ENCODE data around the gene MGAT5.
A peak's percentile ranks its signal among the peaks of the same experiment; 100 is the strongest.
"Not testable (repeated sequence)": the region's sequence is repeated elsewhere in the genome, so short reads cannot be mapped to it uniquely, and the experiment has no call there.

MGAT5 gene

DNA sequence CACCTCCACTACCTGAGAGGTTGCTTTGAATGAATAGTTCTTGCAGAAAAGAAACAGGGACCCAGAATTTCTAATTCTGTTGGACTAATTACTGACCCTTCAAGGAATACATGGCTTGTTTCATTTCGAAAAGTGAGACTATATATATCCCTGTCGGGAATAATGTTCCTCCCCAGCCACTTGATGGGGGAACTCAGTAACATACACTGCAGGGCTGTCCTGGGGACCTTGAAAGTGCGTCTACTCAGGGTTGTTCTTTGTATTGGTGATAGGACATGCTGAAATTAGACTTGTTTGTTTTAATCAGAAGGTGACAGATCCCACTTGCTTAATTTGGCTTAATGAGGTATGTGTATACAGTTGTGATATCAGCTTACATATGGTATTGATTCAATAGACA is 25.5 kb downstream of the MGAT5 start:
- DNase-seq = no peak

DNA sequence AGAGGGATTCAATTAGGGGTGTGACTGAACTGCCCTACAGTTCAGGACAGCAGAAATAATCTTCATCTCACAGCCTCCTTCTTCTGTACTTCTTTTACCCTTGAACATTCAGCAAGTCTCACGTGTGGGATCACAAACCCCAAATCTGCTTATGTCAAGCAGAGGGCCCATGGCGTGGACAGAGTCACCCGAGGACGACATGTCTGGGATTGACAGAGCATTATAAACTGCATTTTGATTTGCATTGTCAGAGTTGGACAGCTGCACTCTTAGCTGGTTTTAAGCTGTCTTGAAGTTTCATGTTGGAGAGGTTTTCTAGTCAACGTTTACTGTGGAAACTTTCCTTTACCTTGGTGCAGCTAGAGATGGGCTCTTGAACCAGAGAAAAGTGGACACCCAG is 26.4 kb downstream of the MGAT5 start:
- no peak for DNase-seq

DNA sequence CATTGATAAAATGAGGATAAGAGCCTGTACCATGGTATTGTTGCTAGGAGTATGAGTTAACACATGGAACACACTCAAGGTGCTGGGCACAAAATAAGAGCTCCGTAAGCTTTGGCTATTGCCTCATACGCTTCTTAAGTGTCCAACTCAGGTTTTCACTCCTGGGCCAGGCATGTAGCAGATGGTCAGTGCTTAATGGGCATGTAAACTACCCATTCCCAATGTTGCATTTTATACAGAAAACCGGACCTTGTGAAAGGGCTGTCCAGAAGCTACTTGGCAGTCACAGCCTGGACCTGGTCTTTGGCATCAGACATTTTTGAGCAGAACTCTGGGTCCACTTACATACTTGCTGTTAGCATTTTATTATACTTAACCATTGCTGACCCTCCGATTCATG is 26.9 kb downstream of the MGAT5 start:
- no peak for DNase-seq

DNA sequence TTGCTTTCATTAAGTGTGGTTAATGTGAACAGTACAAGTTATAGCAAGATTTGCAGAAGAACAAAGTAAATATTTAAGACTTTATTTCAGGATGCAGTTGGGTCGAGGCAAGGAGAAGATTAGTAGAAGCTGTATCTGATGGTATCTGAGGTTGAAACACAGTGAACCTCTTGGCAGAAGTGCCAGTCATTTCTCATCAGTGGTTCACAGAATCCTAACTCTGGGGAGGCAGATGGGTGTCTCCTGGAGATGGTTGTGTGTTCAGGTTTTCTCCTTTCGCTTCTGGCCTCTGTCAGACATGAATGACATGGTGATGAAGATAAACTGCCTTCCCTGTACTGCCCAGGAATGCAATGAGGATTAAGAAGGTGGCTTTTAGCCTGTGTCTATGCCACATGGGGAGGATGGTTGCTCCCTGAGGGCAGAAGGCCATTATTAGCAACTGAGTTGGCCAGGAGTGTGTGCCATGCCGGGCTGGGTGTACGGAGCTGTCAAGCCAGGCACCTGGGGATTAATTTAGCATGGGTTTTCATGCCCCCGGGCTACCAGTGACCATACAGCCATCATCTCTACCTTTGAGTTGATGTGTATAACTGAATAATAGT is 28.0 kb downstream of the MGAT5 start:
- no peak for DNase-seq

DNA sequence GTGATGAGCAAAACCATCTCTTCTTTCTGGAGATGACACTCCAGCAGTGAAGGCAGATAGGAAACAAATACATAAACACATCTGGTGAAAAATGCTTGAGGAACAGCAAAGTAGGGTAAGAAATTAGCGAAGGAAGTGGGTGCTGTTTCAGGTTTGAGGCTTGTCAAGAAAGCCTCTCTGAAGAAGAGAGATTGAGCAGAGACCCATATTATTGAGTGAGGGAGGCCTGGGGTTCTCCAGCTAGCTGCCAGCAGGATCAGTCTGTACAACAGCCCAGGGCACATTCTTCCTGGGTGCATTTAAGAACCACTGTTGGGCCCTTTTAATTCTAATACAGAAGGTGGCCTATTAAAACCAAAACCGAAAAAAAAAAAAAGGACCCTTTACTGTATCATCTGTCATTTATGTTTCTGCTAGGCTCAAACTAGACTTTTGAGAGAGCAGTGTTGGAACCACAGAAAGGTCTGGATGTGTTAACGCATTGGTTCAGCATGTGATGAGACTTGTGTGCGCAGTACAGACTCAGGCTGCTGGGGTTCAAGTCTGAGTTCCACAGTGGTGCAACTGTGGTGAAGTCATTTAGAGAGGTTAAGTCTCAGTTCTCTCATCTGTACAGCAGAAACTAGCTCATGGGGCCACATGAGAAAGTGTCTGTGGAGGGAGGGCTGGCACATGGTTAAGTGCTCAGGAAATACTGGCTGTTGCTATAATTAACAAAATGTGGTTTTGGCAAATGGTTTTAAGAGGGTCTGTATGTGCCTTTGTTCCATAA is 28.9 kb downstream of the MGAT5 start:
- peak; percentile 32 for DNase-seq

DNA sequence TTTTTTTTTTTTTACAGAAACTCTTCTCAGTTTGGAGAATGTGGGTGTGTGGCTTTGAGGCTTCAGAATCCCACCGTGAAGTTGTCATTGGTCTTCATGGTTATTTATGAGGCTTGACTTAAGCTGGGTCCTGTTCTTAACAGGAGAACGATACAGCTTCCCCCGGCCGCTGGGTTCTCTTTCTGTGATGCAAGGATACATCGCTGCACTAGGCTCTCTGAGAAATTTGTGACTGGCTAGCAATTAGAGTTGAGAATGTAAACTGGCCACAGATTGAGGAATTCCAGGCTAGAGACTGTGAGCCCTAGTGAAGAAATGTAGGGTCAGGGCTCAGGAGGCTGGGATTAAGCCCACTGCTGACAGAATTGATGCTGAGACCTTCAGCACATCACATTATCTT is 29.8 kb downstream of the MGAT5 start:
- no peak for DNase-seq

DNA sequence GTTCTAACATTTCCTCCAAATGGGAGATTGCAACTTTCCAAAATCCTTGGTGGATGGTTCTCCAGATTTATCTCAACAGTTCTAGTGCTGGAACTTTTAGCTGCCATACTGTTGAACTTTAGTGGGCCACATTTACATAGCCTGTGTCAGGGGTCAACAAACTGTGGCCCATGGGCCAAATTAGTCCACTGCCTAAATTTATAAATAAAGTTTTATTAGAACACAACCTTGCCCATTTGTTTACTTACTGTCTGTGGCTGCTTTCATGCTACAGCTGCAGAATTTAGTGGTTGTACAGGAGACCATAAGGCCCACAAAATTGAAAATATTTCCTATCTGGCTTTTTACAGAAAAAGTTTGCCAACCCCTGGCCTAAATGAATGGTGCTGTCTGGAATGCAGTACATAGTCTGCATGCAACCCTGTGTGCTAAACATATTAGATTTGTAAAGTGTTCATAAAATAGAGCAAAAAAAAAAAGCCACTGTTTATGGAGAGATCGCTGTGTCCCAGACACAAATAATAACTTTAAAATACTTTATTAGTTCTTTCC is 30.3 kb downstream of the MGAT5 start:
- no peak for DNase-seq

DNA sequence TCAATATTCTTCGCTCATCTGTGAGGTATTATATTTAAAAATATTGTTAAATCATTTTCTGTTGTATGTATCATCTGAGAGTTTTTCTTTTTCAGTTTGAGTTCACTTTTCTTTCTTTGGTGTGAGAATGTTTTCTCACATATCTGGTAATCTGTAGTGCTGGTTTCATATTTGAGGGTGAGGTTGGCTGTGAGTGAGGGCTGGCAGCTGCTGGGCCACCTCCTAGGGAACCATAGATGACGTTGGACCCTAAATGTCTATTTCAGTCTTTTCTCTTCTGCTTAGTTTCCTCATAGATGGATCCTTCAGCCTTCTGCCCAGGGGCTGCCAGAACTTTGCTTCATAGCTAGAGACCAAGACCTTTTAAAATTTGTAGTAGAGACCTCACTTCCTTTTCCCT is 33.5 kb downstream of the MGAT5 start:
- DNase-seq = no peak

DNA sequence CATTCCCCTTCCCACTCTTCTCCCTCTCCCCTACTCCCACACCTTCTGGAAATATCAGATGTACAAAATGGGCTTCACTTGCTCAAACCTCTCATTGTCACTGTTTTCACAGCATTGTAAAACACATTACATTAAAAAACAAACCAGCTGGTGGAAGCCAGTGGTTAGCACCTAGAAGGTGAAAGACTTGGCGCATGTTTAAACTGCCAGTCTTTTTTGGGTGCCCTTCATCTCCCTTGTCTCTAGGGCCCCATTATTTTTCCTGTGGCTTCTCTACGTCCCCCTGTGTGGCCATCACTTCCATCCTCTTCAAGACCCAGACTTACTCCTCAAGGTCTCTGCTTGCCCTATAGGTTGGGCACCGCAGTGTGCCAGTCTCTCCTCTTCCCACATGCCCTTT is 34.9 kb downstream of the MGAT5 start:
- peak; percentile 22 for DNase-seq

DNA sequence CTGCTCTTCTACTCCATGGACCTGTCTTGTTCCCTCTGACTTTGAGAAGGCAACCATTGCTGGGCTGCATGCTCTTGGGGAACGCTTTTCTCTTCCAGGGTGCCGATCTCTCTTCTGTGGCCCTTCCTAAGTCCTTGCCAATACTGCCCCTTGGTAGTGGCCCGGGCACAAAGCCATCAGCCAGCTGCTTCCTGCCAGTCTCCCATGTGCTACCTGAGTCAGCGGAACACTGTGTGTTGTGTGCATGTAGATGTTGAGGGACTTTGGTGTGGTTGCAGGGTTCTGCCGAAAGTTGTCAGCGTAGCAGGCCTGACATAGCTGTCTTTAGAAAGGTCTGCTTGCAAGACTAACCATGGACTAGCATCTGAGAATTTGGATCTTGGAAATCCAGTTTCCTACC is 35.4 kb downstream of the MGAT5 start:
- no peak for DNase-seq

DNA sequence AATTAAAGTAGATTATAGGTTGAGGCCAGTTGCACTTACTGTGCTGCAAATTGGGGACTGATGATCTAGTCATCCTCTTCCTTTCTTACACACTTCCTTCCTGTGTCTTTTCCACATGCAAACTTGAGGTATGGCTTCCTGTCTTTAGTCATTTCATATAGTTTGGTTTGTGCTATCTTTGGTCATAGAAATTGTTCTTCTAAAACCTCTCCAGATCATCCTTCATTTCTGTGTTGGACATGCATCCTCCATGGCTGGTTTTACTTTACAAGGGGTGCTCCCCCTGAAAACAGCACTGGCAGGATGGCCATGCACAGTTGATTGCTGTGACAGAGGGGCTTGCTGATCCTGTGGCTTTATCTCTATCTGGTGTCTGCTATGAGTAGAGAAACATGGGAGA is 36.5 kb downstream of the MGAT5 start:
- DNase-seq = peak; percentile 26

DNA sequence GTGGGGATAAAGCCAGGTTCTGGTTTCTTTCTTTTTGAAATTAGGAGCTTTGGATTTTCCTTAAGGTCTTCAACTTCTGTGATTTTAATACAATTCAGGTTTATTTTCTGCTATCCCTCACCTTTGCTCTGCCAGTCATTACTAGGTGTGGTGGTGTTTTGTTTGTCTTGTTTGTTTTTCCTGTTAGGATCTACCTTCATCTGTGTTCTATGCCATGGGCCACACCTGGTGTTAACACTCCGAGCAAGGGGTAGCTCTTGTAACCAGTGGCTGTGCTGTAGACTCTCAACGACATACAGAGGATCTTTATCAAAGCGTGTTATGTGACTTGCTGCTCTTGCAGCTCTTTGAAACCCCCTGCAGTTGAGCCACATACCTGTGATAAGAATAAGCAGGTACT is 38.6 kb downstream of the MGAT5 start:
- DNase-seq = no peak

DNA sequence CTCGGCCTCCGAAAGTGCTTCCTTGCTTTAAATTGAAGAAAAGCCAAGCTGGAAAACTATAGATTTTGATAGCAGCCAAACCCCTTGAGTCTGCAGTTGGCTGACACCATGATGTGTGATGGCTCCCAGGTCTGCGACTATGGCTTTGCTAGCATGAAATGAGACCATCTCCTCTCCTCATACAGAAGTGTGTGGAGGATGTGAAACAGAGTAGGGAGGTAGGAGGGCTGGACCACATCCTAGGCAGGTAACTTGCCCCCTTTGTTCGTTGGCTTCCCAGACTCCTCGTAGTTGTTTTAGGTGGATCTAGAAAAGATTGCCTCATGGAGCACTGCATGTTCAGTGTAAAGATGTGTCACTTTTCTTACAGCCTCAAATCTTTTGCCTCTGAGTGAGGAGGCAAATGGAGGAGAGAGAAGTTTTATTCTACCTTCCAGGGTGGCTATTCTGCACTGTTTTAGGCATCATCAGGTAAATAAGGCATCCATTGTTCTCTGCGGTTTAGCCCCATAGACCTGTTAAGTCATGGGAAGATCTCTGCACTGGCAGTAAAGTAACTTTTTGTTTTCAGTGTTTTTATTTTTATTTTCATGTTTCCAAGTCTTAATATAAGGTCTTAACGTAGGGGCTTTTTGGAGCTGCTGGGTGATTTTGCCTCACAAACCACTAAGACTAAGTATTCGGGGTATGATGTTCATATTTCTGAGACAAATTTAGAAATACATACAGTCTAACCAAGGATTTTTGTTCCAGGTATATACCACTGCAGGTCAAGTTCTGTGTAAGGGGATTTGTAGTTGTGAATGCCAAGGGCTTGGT is 40.1 kb downstream of the MGAT5 start:
- DNase-seq = no peak

DNA sequence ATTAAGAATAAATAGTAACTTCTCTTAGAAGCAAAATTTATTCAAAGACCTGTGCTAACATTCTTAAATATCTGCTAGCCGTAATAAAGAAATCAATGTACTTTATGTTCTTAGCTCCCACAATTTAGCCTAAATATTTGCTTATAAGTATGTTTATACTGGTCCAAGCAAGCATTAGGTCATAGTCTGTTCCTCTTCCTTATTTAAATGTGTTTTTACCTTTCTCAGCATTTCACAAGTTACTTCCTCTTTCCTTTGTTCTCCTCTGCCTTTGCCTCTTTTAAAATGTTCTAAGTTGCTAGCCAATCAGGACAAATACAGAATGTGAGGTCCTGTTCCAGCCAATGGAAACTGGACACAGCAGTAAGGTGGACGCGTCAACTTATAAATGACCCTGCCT is 40.7 kb downstream of the MGAT5 start:
- not testable (repeated sequence) for DNase-seq

DNA sequence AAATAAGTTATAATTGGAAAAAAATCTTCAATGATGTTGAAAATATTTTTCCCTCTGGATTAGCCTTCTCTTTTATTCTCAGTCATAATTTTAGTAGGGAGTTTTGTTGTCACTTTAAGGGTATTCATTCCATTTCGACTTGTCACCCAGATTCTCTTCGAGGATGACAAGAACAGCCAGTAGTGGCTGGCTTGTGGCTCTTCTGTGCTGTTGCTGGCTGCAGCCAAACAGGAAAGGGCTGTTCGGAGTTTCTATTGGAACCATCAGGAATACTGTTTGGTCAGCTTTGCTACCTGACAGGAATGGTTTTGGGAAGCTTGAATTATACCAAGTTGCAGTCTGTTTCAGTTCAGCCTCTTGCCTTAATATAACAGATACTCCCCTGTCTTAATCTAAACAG is 41.6 kb downstream of the MGAT5 start:
- DNase-seq = no peak

DNA sequence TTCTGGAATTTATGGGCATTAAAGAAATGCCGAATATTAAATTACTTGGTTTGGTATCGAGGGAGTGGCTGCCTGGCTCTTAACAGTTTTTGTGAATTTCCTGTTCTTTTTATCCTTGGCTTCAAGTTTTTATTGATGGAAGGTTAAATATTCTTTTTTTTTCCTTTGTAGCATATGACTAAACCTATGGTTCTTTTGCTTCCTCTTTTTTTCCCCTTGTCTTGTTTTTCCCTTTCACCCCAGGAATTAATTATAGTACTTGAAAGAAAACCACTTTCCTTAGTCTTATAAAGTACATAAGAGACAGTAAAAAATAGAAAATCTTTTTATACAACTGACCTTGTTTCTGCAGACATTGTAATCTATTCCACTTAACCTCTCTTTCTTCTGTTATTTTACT is 42.4 kb downstream of the MGAT5 start:
- DNase-seq = no peak

DNA sequence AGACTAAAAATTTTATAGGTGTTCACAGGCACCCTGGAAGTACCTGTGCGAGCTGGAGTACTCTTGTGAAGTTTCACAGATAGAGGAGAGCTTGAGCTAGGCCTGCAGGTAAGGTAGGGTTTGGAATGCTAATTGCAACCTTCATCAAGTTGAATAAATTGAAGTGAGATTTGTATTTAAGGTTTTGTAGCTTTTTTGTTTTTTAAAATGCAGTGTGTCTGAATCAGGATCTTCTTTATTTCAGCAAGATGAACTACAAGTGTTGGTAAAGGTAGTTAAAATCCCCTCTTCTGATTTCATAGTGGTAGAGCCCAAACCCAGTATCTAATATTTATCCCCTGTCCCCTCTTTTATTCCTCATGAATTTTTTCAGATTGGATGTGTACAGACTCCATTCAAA is 45.5 kb downstream of the MGAT5 start:
- DNase-seq = no peak

DNA sequence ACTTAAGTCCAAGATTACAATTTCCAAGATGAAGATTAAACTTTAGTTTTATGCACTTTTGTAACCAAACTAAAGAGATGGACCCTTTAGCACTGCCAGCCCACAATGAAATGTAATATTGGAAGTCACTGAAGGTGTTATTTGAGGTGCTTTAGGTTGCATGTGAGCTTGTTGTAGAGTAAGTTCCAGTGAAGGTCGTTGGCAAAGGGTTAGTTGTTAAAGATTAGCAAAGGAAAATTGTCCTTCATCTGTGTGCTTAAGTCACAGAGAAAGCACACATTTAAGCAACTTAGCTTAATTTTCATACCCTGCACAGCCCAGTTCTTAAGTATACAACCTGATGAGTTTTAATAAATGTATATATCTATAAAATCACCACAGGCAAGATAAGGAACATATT is 46.7 kb downstream of the MGAT5 start:
- DNase-seq = no peak

DNA sequence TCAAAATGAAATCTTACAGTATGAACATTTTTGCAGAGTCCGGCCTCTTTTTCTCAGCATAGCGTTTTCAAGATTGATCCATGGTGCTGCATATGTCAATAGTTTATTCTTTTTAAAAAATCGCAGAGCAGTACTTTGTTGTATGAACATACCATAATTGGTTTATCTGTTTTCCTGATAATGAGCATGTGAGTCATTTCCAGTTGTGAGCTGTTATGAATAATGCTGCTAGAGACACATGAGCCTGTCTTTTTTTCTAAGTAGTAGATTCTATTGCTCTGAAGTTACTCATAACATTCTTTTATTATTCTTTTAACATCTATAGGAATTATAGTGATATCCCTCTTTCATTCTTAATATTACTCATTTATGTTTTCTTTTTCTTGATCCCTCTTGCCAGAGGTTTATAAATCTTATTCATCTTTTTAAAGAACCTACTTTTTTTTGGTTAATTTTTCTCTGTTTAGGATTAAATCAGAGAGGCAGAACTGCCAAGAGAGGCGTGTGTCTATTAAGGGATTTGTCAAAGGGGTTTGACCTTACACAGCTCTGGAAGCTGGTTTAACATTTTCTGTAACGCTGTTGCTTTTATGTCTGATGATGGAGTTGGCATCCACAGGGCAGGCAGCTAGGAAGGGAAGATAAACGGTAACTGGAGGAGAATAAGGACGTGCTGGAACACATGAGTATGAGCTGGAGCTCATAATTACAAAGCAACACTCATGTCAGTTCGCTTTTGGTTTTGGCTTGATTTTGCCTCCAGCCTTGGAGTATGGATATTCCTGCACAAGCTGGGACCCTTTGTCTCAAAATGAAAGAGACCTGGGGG is 47.4 kb downstream of the MGAT5 start:
- DNase-seq = no peak

DNA sequence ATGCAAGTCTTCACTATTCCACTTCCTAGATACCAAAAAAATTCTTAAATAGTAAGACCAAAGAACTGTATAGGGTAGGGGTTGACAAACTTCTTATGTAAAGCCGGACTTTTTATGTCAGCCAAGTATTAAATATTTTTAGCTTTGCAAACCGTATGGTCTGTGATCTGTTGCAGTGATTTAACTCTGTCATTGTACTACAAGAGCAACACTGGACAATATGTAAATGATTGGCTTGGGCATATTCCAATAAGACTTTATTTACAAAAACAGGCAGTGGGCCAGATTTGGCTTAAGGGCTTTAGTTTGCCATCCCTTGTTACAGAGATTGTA is 48.0 kb downstream of the MGAT5 start:
- DNase-seq = no peak

DNA sequence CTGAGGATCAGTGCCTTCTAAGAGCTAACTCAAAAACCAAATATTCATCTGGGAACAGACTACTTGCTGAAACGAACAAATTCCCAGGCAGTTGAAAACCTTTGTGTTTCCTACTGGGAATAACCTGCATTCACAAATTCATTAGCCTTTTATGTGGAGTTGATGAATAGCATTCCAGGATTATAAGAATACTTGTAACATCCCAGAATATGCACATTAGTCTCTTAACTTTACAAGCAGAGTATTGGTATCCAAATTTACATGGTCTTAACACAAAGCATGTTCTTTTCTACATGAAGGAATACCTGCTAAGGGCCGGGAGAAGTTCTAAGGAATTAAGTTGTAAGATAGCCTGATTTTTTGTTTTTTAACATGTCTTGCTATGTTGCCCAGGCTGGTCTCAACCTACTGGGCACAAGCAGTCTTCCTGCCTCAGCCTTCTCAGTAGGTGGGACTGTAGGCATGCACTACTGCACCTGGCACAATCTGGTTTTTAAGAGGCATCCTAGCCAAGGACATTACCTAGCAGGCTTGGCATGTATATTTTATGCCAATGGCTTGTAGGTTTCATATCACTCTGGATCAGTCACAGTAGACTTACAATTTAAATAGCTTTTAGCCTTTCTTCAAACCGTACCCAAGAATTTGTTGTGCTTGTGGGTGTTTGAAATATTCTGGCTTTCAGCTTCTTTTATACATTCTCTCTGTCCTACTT is 50.7 kb downstream of the MGAT5 start:
- DNase-seq = no peak

DNA sequence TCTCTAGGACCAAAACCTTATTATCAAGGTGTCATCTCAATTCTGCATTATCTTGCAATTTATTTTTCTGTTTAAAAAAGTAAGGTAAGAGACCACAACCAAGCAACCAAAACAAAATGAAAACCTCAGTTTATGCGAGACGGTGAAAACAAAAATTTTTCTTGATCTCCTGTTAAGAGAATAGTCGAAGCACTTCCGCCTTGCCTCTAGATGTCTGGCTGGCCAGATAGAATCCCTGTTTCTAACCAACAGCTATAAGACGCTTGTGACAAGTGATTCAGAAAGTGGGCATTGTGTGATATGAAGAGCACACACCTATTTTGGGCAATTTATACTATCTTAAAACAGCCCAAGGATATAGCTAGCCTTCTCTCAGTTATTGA is 51.2 kb downstream of the MGAT5 start:
- peak; percentile 20 for DNase-seq
